Endodermal cell (in vitro differentiated cells): ENCODE measurements around the gene PRRT3. TPM values are rescaled to one million over a fixed set of nuclear protein-coding genes. Genes with fewer than 3 reads are reported as not detected.

Source experiments
- DNase-seq: peaks from one replicate; pipeline ENCODE4 v3.0.0-alpha.2; 2017
- H3K27ac ChIP-seq: 2 replicates; pipeline ENCODE4 v1.5.1; 2013; ENCODE audit warnings: mild to moderate bottlenecking, low read depth, low read length, moderate library complexity
- H3K27me3 ChIP-seq: 2 replicates; pipeline ENCODE4 v1.6.1; 2013; ENCODE audit warnings: mild to moderate bottlenecking, low read length, moderate library complexity; ENCODE audit not compliant: insufficient read depth, control insufficient read depth, poor library complexity, severe bottlenecking
- H3K36me3 ChIP-seq: 2 replicates; pipeline ENCODE4 v1.7.0; 2013; ENCODE audit warnings: mild to moderate bottlenecking, low read length, moderate library complexity; ENCODE audit not compliant: control insufficient read depth, insufficient read depth
- H3K4me1 ChIP-seq: one replicate; pipeline ENCODE4 v1.7.0; 2013; ENCODE audit warnings: low read length; ENCODE audit not compliant: control insufficient read depth, insufficient read depth
- H3K4me3 ChIP-seq: 2 replicates; pipeline ENCODE4 v1.5.1; 2013; ENCODE audit warnings: mild to moderate bottlenecking, low read length, moderate library complexity
- H3K9ac ChIP-seq: 2 replicates; pipeline ENCODE4 v1.6.1; 2013; ENCODE audit warnings: mild to moderate bottlenecking, low read length, moderate library complexity; ENCODE audit not compliant: poor library complexity, severe bottlenecking; ENCODE audit errors: extremely low read depth
- H3K9me3 ChIP-seq: 2 replicates; pipeline ENCODE4 v1.6.1; 2013; ENCODE audit warnings: mild to moderate bottlenecking, low read length, moderate library complexity; ENCODE audit not compliant: control insufficient read depth
- H3K27ac Mint-ChIP-seq: 2 replicates; pipeline ENCODE4 v1.8.0; 2020; ENCODE audit warnings: mixed read lengths
- H3K27me3 Mint-ChIP-seq: 2 replicates; pipeline ENCODE4 v1.8.0; 2021; ENCODE audit warnings: mild to moderate bottlenecking, mixed read lengths; ENCODE audit not compliant: insufficient read depth
- H3K36me3 Mint-ChIP-seq: 2 replicates; pipeline ENCODE4 v1.8.0; 2020; ENCODE audit warnings: low read depth, mixed read lengths
- H3K4me1 Mint-ChIP-seq: 2 replicates; pipeline ENCODE4 v1.8.0; 2020; ENCODE audit warnings: mixed read lengths
- H3K4me3 Mint-ChIP-seq: 2 replicates; pipeline ENCODE4 v1.8.0; 2020; ENCODE audit warnings: mild to moderate bottlenecking, moderate library complexity, mixed read lengths
- H3K9me3 Mint-ChIP-seq: 2 replicates; pipeline ENCODE4 v1.8.0; 2020; ENCODE audit warnings: mild to moderate bottlenecking, mixed read lengths
- CTCF ChIP-seq: fragments of 200-600 bp; sonication (generic); conservative IDR thresholded peaks from 2 replicates; pipeline ENCODE4 v1.5.0; 2021; ENCODE audit warnings: antibody characterized with exemption, mild to moderate bottlenecking
- WGBS, 2 experiments: methylation state at CpG; one replicate each; pipeline versions ENCODE4 v1.1.5 to v1.1.7; 2013; ENCODE audit warnings: missing lambda C conversion rate in 2 of 2, mixed read lengths in 1 of 2; ENCODE audit not compliant: insufficient coverage in 1 of 2, insufficient read length in 1 of 2; 5-methylcytosine and 5-hydroxymethylcytosine counted together
- total RNA-seq, 2 donors: library from RNA; stranded (reverse); fragmentation: NEBNext Ultra II Directional in 1 of 2; extraction: Animal tissue kit (Norgen Biotek cat#: 25700) in 1 of 2; gene quantifications; 2 replicates in 1 of 2; 3 replicates in 1 of 2; pipeline ENCODE4 v1.2.1, GENCODE V29; 2021

Gene PRRT3
- total RNA-seq, 2 donors from 2014 or later, result 7.4 to 11.3 TPM

DNA sequence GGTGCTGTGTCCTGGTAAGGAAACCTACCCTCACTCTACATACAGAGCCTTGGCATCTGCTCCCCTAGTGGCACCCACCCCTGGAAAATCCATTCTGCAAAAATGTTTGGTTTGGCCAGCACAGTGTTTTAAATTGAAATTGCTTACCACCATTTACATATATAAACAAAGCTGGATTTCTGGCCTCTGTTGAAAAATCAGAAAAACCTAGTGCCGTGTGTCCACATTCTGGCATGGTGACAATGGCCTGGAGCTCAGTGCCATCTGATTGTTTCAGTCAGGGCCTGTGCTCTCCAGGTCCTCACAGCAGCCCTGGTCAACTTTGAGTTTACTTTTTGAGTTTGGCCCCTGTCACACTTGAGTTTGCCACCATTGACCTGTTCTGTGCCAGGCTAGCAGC lies 38.2 kb downstream of the PRRT3 start:
- no peaks in the 10 kb centered on the region for H3K36me3 Mint-ChIP-seq
- no peaks in the 10 kb centered on the region for H3K9me3 Mint-ChIP-seq
- Histone ChIP-seq H3K27ac (no peak overlapping the region), H3K4me3 (no peak overlapping the region), H3K9ac (no peak overlapping the region), H3K4me1 (no peaks in the 10 kb centered on the region), H3K27me3 (peaks cover 10% of the 10 kb centered on the region), H3K9me3 (no peaks in the 10 kb centered on the region), H3K36me3 (no peaks in the 10 kb centered on the region)
- no peak for TF ChIP-seq CTCF
- no peak overlapping the region for H3K27ac Mint-ChIP-seq
- H3K4me1 Mint-ChIP-seq, result peaks cover 16% of the 10 kb centered on the region
- 91 to 93% methylated on average over 1 of the region's 1 CpG for WGBS, 2 experiments
- no peak overlapping the region for H3K4me3 Mint-ChIP-seq
- no peaks in the 10 kb centered on the region for H3K27me3 Mint-ChIP-seq
- DNase-seq, result no peak

DNA sequence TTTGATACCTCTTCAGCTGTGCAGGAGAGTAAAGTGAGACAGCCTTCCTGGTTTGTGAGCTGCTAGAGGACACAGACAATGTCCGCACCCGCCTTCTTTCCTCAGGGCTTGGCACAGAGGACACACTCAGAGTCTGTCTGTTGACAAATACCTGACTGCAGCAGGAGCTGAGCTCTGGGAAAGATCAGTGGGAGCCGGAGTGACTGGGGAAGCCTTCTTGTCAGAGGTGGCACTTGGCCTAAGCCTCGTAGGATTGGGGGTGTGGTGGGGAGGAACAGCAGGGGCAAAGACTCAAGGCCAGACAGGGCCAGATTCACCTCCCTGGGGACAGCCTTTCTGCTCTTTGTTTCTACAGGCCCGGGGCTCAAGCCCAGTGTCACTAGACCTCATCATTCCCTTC lies 38.6 kb downstream of the PRRT3 start:
- H3K36me3 Mint-ChIP-seq, result no peaks in the 10 kb centered on the region
- H3K9me3 ChIP-seq, result no peaks in the 10 kb centered on the region
- no peaks in the 10 kb centered on the region for H3K36me3 ChIP-seq
- H3K4me3 Mint-ChIP-seq, result no peak overlapping the region
- no peaks in the 10 kb centered on the region for H3K27me3 Mint-ChIP-seq
- H3K27me3 ChIP-seq, result peaks cover 10% of the 10 kb centered on the region
- no peak overlapping the region for H3K27ac ChIP-seq
- peaks cover 16% of the 10 kb centered on the region for H3K4me1 Mint-ChIP-seq
- WGBS, 2 experiments, result 88 to 89% methylated on average over 2 to 5 of the region's 5 CpGs
- TF ChIP-seq CTCF, result no peak
- H3K9ac ChIP-seq, result no peak overlapping the region
- no peak for DNase-seq
- H3K27ac Mint-ChIP-seq, result no peak overlapping the region
- H3K4me1 ChIP-seq, result no peaks in the 10 kb centered on the region
- H3K4me3 ChIP-seq, result no peak overlapping the region
- no peaks in the 10 kb centered on the region for H3K9me3 Mint-ChIP-seq

DNA sequence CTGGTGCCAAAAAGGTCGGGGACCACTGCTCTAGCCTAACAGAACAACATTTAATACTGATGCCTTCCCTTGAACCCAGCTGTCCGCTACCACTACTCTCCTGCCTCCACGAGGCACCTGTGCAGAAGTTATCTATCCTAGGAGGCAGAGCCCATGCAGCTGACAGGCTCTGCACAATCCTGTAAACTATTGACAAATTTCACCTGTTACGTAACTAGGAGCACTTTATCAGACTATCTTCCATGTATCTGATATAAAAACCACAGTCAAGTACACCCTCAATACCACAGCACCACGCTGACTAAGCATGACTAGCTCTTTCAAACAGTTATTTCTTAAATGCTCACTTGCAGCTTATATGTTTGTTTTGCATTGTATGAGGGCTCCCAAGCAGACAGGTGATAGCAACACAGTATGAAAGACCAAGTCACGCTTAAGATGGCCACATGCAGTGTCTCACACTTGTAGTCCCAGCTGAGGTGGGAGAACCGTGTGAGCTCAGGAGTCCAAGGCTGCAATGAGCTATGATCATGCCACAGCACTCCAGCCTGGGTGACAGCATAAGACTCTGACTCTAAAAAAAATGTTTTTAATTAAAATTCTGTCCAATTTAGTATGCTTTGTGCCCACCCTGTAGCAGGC lies 39.8 kb downstream of the PRRT3 start:
- no peaks in the 10 kb centered on the region for H3K9me3 ChIP-seq
- no peak for TF ChIP-seq CTCF
- no peak overlapping the region for H3K27ac Mint-ChIP-seq
- no peaks in the 10 kb centered on the region for H3K36me3 Mint-ChIP-seq
- no peaks in the 10 kb centered on the region for H3K9me3 Mint-ChIP-seq
- H3K36me3 ChIP-seq, result no peaks in the 10 kb centered on the region
- no peak overlapping the region for H3K4me3 ChIP-seq
- H3K9ac ChIP-seq, result no peak overlapping the region
- no peak overlapping the region for H3K4me3 Mint-ChIP-seq
- no peaks in the 10 kb centered on the region for H3K27me3 Mint-ChIP-seq
- H3K27me3 ChIP-seq, result peaks cover 10% of the 10 kb centered on the region
- H3K27ac ChIP-seq, result no peak overlapping the region
- no peak for DNase-seq
- H3K4me1 Mint-ChIP-seq, result peaks cover 15% of the 10 kb centered on the region
- 94 to 95% methylated on average over 7 of the region's 7 CpGs for WGBS, 2 experiments
- H3K4me1 ChIP-seq, result no peaks in the 10 kb centered on the region
